ENCODE data around the gene EIF5.
"Not testable (repeated sequence)": the region's sequence is repeated elsewhere in the genome, so short reads cannot be mapped to it uniquely, and the experiment has no call there.

EIF5 gene

DNA sequence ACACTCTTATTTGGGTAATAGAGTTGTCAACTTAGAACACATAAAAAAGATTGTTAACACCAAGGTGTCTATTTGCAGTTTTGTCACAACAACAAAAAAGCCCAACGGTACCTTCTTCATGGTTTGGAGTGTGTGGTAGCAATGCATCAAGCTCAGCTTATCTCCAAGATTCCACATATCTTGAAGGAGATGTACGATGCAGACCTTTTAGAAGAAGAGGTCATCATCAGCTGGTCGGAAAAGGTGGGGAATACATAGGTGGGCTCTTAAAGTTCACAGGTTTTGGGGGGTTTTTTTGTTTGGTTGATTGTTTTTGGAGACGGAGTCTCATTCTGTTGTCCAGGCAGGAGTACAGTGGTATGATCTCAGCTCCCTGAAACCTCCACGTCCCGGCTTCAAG lies 5.5 kb downstream of the EIF5 start:
- no peak for DNase-seq

DNA sequence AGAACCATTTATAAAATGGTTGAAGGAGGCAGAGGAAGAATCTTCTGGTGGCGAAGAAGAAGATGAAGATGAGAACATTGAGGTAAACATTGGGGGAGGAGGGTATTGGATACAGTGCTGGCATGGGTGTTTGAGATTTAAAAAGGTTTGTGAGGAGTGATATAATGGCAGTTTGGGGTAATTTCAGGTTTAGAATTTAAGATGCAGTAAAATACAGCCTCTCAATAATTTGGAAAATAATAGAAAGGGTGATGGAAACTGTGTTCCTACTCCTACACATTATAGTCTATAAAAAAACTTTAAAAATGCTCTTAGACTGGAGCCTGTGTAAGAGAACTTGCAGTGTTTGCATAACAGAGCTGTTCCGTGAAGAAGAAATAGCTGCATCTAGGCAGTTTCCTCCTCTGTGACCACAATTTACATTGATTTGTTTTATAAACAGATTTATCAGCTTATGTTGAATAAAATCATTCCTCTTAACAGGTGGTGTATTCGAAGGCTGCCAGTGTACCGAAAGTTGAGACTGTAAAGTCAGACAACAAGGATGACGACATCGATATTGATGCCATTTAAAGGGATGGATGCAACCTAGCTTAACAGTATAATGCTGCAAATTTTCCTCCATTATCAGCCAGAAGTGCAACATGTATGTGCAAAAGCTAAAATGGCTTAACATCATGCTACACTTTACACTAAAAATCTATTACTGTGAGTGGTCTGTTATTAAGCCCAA lies 6.6 kb downstream of the EIF5 start:
- DNase-seq: no peak

DNA sequence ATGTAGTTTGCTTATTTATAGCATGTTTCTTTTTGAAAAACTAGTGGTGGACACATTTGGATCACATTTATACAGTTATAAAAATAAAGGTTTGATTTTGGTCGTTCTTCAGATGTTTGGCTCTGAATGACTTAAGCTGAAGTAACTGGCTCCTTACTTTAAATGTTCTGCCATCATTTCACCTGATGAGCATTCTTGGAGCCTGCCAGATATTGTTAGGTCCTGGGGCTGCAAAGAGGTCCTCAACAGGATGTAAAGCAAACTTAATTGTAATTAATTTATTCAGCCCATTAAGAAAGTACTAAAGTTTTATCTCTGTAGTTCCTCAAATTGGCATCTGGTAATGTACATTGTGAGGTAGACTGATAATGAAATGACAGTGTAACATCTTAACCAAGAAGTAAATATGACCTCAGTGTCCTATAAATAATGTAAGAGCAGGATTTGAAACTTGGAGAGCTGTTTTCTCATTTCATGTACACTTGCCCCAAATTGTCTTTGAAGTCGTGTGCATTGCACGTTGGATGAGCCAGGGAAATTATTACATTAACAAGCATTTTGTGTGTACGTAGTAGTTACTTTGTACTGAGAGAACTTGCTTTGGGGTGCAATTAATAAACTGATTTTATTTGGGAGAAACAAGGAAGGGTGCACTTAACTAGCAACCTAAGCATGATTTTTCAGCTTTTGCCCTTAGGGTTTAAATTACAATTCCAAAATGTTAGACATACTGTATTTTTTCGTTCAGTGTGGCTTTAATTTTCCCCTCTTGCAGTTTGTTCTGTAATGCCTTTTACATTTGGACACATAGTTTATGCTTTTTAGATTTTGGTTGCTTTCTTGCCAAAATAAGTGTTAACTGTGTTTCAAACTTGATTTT lies 7.5 kb downstream of the EIF5 start:
- no peak for DNase-seq

DNA sequence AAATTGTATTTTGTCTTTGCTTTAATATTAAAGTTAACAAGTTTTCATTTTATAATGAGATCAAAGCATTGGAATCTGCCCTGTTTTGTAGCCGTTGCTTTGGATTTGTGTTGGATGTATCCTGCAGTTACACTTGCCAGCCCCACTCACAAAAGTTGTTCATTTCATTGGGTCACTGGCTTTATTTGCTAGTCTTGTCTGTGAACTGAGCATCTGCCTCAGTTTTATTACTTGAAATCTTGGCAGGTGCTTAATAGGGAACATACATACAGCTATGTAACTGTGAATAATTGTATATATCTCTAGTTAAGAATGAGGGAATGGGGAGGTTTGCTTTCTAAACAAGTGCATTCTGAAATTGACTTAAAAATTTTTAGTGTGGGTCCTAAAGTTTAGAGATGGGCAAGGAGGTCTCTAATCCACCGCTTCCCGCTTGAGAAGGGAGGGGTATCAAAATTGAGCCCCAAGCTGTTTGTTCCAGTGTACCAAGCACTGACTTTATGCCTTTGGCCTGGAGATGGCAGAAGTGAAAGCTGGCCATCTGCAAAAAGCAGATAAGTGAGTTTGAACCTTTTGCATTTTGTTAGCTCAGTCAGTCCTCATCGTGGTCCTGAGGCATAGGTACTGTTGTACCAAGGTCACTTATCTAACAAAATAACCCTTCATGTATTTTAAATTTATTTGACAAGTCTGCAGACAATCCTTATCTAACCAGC lies 9.3 kb downstream of the EIF5 start:
- no peak for DNase-seq

DNA sequence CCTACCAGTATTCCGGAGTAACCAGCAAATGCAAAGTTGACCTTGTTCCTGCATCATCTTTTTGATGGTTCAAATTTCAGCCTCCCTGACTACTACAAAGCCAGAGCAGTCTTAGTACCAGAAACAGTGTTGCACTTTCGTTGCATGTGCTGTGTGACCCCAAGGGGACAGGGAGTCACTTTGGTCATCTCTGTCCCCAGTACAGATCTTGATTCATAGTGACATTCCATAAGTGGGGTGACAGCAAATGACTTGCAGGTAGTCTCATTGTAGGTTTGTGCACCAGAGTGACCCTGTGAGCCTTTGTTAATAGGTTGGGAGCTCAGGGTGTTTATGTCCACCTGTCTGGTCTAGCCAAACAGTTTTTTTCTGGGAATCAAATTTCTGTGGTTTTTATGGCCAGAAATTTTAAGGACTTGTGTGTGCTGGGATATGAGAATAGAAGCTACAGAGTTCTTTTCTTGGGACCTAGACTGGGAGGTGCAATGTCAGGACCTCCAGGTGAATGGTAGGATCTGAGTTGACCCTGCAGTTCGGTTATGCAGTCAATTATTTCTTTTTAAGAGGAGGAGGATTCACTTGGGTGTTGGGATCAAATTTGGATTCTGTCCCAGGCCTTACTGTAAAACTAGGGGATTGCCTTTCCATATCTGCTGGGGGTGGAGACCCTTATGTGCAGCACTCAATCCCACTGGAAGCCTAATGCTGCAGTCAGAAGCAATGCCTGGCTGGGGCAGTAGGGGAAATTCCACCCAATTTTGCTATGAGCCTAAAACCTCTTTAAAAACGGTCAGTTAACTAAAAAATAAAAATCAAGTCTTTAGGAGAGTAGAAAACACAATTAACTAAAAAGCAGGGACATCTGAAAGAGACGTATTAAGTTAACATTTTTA lies 10.1 kb downstream of the EIF5 start:
- DNase-seq: no peak

DNA sequence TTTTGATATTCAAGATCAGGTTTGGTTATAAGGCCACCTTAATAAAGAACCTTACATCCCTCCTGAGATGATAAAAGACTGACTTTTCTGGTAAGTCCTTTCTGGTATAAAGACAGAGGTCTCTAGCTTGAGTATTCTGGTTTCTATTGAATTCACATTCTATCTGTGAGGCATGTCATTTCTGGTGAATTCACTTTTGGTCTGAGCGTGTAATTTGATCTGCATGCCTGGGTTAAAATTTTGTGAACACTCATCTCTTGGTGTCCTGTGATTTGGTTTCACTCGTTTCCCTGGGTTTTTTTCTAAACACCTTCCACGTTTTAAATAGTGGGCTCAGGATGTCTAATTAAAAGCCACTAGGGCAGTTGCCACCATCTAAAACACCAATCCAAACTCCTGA lies 12.2 kb downstream of the EIF5 start:
- DNase-seq: no peak

DNA sequence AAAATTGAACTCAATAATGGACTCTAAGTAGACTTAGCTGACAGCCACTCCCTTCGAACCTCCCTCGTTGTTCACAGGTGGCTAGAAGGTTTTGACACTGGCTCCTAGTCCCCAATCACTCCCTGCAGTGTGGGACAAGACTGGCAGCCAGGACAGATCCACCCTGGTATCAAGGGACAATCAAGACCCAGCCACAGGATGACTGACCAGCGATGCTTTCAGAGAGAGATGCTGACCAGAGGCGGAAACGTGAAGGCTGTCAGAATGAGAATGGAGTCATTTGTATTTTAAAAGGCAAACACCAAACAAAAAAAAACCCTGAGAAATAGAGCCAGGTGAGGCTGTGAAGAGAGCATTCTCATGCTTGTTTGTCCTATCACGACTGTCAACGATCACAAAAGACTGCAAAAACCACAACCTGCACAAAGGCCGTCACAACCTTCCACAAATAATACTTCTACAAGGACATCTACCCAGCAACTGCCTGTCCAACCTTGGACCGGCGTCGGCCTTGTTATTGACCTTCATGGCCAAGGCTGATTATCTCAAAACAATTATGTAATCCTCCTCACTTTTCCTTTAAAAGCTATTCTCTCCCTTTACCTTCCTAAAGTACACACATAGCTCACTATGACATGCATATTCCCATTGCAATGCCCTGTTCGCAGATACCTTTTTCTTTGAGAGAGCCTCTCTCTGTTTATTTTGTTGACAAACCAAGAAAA lies 13.2 kb downstream of the EIF5 start:
- DNase-seq: no peak

DNA sequence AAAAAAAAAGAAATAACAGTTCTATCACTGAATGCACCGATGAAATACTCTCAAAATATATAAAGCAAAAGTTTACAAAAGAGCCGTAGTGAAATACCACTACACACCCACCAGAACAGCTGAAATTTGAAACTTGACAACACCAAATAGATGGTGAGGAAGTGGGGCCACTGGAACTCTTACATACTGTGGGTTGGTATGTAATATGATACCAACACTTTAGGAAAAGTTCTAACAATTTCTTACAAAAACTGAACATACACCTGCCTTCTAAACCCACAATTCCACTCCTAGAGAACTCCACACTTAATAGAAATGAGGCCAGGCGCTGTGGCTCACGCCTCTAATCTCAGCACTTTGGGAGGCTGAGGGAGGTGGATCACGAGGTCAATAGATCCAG lies 14.1 kb downstream of the EIF5 start:
- DNase-seq: no peak

DNA sequence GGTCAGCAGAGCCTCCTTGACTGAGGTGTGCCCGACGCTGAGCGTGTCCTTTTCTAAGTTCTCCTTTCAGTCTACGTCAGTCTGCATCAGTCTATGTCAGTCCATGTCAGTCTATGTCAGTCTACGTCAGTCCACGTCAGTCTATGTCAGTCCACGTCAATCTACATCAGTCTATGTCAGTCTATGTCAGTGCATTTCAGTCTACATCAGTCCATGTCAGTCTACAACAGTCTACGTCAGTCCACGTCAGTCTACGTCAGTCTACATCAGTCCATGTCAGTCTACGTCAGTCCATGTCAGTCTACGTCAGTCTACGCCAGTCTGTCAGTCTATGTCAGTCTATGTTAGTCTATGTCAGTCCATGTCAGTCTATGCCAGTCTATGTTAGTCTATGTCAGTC lies 15.9 kb downstream of the EIF5 start:
- no peak for DNase-seq

DNA sequence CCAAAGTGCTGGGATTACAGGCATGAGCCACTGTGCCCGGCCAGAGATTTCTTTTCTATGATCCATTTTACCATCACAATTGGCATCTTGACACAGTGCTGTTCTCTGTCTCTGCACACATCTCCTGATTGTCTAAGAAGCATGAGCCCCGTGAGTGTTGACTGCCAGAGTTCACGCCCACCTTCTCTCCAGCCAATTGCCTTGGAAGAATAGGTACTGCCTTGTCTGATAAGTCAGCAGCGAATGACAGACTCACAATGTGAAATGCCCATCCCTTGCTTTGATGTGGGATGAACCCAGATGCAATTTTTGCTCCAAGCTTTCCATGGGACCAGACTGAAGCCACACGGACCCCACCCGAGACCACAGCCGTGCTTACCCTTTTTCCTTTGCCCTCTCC lies 19.3 kb downstream of the EIF5 start:
- no peak for DNase-seq

DNA sequence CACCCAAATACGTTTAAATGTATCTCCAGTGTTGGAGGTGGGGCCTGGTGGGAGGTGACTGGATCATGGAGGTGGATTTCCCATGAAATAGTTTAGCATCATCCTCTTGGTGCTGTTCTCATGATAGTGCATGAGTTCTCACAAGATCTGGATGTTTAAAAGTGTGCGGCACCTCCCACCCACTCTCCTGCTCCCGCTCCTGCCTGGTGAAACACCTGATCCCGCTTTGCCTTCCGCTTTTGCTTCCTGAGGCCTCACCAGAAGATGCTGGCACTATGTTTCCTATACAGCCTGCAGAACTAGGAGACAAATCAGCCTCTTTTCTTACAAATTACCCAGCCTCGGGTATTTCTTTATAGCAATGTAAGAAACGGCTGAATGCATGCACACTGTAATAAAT lies 20.1 kb downstream of the EIF5 start:
- no peak for DNase-seq

DNA sequence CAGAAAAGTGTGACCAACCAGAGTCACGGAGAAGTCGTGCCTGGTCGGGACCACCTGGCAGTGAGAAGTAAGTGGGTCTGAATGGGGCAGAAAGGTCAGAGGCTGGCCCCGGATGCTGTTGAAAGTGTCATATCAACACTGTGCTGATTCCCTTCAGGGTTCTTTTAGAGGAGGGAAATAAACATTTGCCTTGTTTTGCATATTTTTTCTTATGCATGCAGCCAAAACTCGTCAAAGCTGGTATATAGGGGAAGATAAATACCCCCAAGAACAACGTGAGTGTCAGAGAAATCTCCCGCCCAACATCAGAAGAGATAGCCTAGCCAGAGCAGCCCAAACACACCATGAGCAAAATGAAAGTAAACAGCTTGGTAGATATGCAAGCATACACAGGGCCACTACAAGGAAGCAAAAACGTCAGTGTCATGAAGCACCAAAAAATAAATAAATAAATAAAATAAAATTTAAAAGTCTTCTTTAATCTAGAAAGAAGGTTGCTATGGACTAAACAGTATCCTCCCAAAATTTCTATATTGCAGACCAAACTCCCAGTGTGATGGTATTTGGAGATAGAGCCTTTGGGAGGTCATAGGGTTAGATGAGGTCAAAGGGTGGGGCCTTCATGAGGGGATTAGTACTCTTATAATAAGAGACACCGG lies 22.1 kb downstream of the EIF5 start:
- no peak for DNase-seq

DNA sequence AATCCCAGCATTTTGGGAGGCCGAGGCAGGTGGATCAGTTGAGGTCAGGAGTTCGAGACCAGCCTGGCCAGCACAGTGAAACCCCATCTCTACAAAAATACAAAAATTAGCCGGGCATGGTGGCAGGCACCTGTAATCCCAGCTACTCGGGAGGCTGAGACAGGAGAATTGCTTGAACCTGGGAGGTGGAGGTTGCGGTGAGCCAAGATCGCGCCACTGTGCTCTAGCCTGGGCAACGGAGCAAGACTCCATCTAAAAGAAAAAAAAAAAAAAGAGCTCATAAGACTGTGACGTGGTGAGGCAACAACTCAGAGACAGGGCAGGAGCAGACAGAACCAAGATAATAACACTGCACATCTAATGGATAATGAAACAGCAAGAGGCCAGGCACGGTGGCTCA lies 23.5 kb downstream of the EIF5 start:
- DNase-seq: not testable (repeated sequence)

DNA sequence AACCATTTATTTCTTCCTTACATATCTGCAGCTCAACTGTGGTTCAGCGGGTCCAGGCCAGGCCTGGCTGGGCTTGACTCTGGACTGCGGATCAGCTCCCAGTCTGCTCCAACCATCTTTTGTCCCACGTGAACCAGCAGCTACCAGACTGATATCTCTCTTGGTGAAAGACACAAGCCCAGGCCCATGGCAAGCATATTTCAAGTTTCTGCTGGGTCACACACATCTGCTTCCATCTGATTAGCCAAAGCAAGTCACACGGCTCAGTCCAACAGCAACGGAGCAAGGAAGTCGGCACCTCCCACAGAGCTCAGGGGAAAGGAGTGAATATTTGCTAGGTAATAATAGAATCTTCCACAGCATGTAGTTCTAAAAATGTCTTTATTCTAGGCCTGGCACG lies 26.5 kb downstream of the EIF5 start:
- no peak for DNase-seq

DNA sequence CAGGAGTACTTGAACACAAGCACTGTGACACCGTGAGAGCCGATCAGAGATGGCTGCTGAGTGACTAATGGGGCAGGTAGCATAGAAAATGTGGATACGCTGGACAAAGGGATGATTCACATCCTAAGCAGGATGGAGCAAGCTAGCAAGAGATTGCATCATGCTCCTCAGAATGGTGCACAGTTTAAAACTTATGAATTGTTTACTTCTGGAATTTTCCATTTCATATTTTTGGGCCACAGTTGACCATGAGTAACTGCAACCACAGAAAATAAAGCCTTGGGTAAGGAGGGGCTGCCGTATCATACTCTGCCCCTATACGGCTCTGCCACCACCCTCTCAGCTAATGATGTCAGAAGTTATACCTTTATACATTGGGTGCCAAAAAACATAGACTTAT lies 27.8 kb downstream of the EIF5 start:
- no peak for DNase-seq

DNA sequence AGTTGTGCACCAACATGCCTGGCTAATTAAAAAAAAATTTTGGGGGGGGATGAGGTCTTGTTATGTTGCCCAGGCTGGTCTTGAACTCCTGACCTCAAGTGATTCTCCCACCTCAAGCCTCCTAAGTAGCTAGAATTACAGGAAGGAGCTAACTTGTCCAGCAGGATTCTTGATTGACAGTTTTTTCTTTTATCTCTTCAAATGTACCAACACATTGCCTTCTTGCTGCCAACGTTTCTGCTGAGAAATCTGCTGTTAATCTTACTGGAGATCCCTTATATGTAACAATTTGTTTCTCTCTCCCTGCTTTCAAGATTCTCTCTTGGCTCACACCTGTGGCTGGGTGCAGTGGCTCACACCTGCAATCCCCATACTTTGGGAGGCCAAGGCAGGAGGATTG lies 28.7 kb downstream of the EIF5 start:
- no peak for DNase-seq

DNA sequence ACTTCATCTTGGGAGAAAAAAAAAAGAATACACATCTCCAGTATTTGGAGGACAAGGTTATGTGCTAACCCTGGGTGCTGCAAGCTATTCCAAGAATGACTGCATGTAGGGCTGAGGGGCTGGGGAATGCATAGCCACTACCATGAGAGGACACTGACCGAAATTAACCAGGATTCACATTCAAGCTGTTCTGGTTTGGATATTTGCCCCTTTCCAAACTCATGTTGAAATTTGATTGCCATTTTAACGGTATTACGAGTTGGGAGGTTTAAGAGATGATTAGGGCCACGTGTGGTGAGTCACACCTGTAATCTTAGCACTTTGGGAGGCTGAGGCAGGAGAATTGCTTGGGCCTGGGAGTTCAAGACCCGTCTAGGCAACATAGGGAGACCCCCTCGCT lies 32.7 kb downstream of the EIF5 start:
- no peak for DNase-seq

DNA sequence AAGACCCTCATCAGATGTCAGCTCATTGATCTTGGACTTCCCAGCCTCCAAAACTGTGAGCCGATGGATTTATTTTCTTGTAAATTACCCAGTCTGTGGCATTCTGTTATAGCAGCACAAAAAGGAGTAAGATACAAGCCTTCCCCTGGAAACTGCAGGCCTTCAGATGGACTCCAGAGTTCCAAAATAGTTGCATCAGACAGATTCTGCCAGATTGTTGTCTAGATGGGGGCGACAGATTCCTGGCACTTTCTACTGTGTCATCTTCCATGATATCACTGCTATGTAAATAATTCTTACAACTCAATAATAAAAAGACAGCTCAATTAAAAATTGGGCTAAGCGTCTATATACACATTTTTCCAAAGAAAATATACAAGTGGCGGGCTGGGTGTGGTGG lies 34.0 kb downstream of the EIF5 start:
- no peak for DNase-seq

DNA sequence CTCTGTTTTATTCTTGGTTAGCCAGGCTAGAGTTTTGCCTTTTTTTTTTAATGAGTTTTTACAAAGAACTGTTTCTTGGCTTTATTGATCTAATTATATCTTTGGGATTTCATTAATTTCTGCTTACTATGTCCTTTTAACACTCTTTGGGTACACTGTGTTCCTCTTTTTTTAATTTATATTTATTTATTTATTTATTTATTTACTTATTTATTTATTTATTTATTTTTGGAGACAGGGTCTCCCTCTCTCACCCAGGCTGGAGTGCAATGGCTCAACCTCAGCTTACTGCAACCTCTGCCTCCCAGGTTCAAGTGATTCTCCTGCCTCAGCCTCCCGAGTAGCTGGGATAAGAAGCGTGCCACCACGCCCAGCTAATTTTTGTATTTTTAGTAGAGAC lies 36.0 kb downstream of the EIF5 start:
- DNase-seq: no peak

DNA sequence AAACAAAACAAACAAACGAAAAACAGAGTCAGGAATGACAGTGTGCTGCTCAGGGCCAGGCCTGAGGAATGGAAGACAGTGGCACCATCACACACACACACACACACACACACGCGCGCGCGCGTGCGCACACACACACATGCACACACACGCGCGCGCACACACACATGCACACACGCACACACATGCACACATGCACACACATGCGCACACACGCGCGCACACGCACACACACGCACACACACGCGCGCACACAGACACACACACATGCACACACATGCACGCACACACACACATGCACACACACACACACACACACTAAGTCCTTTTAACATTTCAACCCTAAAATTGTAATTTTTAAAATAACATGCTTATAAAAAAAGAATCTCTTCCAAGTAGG lies 38.0 kb downstream of the EIF5 start:
- DNase-seq: no peak

DNA sequence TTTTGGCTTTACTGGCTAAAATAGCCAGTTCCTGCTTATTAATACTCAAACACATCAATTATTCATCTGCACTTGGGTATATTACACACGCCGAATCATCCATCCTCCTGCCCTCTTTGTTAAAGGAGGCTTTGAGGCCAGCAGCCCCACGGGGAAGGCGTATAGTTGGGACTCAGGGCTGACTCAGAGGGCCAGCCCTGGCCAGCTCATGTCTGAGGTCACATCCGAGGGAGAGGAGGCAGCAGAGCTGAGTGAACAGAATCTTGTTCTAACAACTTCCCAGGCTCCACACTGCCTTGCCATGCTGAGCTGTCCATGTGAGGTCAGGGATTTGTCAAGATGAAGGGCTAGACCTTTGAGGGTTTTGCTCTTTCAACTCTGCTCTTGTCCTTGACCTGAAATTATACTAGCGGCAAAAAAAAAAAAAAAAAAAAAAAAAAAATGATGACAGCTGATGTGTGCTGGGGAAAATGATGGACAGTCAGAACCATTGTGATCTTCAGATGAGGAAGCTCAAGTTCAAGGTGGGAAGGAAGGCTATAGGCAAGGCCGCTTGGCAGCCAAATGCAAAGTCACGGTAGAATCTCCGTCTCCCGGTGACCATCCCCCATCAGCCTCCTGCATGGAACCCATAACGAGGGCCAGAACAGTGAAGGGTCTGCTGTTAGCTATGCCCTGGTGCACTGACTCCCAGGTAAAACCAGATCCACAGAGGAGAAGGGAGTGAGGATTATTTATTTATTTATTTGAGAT lies 38.7 kb downstream of the EIF5 start:
- no peak for DNase-seq
